ENCODE data around the gene UPK2.

DNA sequence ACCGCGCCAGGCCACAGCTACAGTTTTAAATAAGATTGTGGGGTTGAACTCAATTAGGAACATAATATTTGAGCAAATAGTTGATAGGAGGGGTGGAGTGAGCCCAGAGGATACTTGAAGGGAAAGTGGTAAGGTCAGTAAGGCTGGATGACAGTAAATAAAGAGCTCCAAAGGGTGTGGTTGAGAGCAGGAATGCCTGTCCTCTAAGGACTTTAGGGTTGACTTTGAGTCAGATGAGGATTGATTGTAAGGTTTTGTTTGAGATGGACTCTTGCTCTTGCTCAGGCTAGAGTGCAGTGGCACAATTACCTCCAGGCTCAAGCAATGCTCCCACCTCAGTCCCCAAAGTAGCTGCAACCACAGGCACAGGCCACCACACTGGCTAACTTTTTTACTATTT, 17.9 kb downstream of the UPK2 start:
- no peak for TF ChIP-seq POLR2A (IDR thresholded peaks at IDR 0.05)
- TF ChIP-seq CTCF (IDR thresholded peaks at IDR 0.05), result no peak

Data from uterus (tissue), 2 donors.